ENCODE measurements around the gene RAB18. TPM values are rescaled to one million over a fixed set of nuclear protein-coding genes. Genes with fewer than 3 reads are reported as not detected.

Gene RAB18
- total and polyA plus RNA-seq, 9 of the 15 experiments (the other 6 are each of a cell fraction or from before 2014, with no cell fraction given), result 10.5 to 46.3 (median 32.5) TPM

DNA sequence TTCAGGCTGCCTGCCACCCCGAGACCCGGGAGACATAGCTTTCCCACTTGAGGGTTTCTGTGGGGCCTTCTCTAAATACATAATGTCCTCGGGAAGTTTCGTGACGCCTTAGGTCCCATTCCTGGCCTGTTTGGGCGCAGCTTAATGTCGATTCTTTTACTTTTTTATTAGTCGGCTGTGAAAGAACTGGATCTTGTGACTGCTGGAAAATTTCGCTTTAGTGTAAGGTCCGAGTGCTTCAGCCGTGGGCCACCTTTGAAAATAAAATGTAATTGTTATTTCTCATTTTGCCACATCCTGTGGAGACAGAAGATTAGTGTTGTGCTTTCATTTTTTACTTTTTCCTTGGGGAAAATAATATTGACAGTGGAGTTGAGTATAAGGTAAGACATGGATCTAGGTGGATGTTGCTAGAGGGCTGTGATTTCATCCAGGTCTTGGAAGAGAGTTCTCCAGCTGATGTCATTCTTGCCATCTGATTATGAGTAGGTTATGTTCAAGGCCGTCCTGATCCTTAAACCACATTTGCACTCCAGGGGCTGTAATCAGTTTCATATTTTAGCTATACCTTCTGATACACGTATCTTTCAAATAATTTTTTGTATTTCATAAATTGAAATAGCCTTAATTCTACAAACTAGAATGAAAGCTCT lies 830 bp downstream of the RAB18 start:
- under 1% methylated on average over 13 of the region's 13 CpGs for WGBS (ENCODE audit: insufficient coverage, low coverage, missing lambda C conversion rate)
- Histone ChIP-seq H3K79me2 (ENCODE audit: control insufficient read depth, insufficient read depth, low read length) (peaks cover 59% of the 10 kb centered on the region), H3K4me1 (replicated peaks in 1 of 2; ENCODE audit: control insufficient read depth in 2 of 2, insufficient read depth in 2 of 2, low read length in 2 of 2) (peaks cover 11 to 13% of the 10 kb centered on the region in 2 experiments; a peak in 3 of 5 replicates), H3K9me1 (ENCODE audit: control insufficient read depth, insufficient read depth, low read length) (no peaks in the 10 kb centered on the region), H3K4me3 (peak overlapping the region; percentile 80), H3K9ac (ENCODE audit: insufficient read depth in 1 of 2, low read depth in 2 of 2, low read length in 2 of 2) (peak overlapping the region; percentile 80 to 98), H3K27me3 (ENCODE audit: control insufficient read depth in 2 of 2, insufficient read depth in 2 of 2, low read length in 2 of 2) (no peaks in the 10 kb centered on the region), H4K20me1 (replicated peaks; ENCODE audit: control insufficient read depth, insufficient read depth, low read length) (peaks cover 2% of the 10 kb centered on the region; the same call in 1 of the 2 replicates), H3K36me3 (ENCODE audit: control insufficient read depth, insufficient read depth, low read length) (peaks cover 21% of the 10 kb centered on the region), H3K9me3 (replicated peaks; ENCODE audit: control insufficient read depth, insufficient read depth, low read depth, low read length) (no peaks in the 10 kb centered on the region), H3K4me2 (ENCODE audit: insufficient read depth, low read length) (peak overlapping the region; percentile 94), H2AFZ (ENCODE audit: low read depth, low read length) (peak overlapping the region; percentile 97), H3K27ac (ENCODE audit: extremely low read depth, low read depth, low read length) (peak overlapping the region; percentile 83)
- in situ Hi-C loops (cut with MboI) (no loop called here), intact Hi-C loops (cut with micrococcal nuclease) (loop anchor here (2.0 kb wide), 1 partner anchor 22 kb away; no protein-coding TSS in a partner anchor)
- BruUV-seq (replicated peaks), result no TSS peak
- DNase-seq (ENCODE audit: extremely low read depth in 1 of 4, low spot score in 3 of 4) (peak in 3 of 4 experiments; percentile 14 to 42 (median 15)), FAIRE-seq (no peak), ATAC-seq (peak; percentile 27)
- ChIA-PET CTCF (ENCODE audit: low intra/inter-chr PET ratio) (interaction anchor here (0.8 kb wide), 1 partner anchor 151 kb away, joined by 3 read pairs; no protein-coding TSS in a partner anchor), POLR2A (interaction anchor here (0.6 to 2.8 kb wide), 6 partner anchors 9 to 376 kb away, joined by 3 to 10 read pairs (median 5); no protein-coding TSS in a partner anchor)
- TF ChIP-seq, protein P1, sequence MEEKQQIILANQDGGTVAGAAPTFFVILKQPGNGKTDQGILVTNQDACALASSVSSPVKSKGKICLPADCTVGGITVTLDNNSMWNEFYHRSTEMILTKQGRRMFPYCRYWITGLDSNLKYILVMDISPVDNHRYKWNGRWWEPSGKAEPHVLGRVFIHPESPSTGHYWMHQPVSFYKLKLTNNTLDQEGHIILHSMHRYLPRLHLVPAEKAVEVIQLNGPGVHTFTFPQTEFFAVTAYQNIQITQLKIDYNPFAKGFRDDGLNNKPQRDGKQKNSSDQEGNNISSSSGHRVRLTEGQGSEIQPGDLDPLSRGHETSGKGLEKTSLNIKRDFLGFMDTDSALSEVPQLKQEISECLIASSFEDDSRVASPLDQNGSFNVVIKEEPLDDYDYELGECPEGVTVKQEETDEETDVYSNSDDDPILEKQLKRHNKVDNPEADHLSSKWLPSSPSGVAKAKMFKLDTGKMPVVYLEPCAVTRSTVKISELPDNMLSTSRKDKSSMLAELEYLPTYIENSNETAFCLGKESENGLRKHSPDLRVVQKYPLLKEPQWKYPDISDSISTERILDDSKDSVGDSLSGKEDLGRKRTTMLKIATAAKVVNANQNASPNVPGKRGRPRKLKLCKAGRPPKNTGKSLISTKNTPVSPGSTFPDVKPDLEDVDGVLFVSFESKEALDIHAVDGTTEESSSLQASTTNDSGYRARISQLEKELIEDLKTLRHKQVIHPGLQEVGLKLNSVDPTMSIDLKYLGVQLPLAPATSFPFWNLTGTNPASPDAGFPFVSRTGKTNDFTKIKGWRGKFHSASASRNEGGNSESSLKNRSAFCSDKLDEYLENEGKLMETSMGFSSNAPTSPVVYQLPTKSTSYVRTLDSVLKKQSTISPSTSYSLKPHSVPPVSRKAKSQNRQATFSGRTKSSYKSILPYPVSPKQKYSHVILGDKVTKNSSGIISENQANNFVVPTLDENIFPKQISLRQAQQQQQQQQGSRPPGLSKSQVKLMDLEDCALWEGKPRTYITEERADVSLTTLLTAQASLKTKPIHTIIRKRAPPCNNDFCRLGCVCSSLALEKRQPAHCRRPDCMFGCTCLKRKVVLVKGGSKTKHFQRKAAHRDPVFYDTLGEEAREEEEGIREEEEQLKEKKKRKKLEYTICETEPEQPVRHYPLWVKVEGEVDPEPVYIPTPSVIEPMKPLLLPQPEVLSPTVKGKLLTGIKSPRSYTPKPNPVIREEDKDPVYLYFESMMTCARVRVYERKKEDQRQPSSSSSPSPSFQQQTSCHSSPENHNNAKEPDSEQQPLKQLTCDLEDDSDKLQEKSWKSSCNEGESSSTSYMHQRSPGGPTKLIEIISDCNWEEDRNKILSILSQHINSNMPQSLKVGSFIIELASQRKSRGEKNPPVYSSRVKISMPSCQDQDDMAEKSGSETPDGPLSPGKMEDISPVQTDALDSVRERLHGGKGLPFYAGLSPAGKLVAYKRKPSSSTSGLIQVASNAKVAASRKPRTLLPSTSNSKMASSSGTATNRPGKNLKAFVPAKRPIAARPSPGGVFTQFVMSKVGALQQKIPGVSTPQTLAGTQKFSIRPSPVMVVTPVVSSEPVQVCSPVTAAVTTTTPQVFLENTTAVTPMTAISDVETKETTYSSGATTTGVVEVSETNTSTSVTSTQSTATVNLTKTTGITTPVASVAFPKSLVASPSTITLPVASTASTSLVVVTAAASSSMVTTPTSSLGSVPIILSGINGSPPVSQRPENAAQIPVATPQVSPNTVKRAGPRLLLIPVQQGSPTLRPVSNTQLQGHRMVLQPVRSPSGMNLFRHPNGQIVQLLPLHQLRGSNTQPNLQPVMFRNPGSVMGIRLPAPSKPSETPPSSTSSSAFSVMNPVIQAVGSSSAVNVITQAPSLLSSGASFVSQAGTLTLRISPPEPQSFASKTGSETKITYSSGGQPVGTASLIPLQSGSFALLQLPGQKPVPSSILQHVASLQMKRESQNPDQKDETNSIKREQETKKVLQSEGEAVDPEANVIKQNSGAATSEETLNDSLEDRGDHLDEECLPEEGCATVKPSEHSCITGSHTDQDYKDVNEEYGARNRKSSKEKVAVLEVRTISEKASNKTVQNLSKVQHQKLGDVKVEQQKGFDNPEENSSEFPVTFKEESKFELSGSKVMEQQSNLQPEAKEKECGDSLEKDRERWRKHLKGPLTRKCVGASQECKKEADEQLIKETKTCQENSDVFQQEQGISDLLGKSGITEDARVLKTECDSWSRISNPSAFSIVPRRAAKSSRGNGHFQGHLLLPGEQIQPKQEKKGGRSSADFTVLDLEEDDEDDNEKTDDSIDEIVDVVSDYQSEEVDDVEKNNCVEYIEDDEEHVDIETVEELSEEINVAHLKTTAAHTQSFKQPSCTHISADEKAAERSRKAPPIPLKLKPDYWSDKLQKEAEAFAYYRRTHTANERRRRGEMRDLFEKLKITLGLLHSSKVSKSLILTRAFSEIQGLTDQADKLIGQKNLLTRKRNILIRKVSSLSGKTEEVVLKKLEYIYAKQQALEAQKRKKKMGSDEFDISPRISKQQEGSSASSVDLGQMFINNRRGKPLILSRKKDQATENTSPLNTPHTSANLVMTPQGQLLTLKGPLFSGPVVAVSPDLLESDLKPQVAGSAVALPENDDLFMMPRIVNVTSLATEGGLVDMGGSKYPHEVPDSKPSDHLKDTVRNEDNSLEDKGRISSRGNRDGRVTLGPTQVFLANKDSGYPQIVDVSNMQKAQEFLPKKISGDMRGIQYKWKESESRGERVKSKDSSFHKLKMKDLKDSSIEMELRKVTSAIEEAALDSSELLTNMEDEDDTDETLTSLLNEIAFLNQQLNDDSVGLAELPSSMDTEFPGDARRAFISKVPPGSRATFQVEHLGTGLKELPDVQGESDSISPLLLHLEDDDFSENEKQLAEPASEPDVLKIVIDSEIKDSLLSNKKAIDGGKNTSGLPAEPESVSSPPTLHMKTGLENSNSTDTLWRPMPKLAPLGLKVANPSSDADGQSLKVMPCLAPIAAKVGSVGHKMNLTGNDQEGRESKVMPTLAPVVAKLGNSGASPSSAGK (IDR thresholded peaks at IDR 0.05), result no peak
- no peak for TF ChIP-seq BACH1 (tag; IDR thresholded peaks at IDR 0.05)
- no peak for TF ChIP-seq PHB (CRISPR knock-in tag; IDR thresholded peaks at IDR 0.05)
- no peak for TF ChIP-seq ZNF212 (CRISPR knock-in tag; IDR thresholded peaks at IDR 0.05)
- no peak for TF ChIP-seq ZNF695 (CRISPR knock-in tag; IDR thresholded peaks at IDR 0.05)
- TF ChIP-seq C11orf30 (IDR thresholded peaks at IDR 0.05; ENCODE audit: low read depth), result no peak
- TF ChIP-seq ARHGAP35 (IDR thresholded peaks at IDR 0.05; ENCODE audit: partially characterized antibody), result no peak
- no peak for TF ChIP-seq SP2 (IDR thresholded peaks at IDR 0.05; ENCODE audit: extremely low read depth, low read depth, low read length, poor library complexity, severe bottlenecking)
- no peak for TF ChIP-seq KDM5B (IDR thresholded peaks at IDR 0.05; ENCODE audit: insufficient replicate concordance, low read depth, low read length)
- no peak for TF ChIP-seq SMAD4 (CRISPR knock-in tag; conservative IDR thresholded peaks at IDR 0.05)
- no peak for TF ChIP-seq RCOR1 (IDR thresholded peaks at IDR 0.05; ENCODE audit: borderline replicate concordance in 1 of 2, low read depth in 2 of 2, low read length in 2 of 2)

All from K562 (cell line).